Thoracic aorta (tissue), 2 donors: Measurements from ENCODE around the gene TMEM184B. TPM values are rescaled to one million over a fixed set of nuclear protein-coding genes. Genes with fewer than 3 reads are reported as not detected.
A peak's percentile ranks its signal among the peaks of the same experiment; 100 is the strongest.

Experiments used
- ATAC-seq: fragments of 150-250 bp; one replicate; pipeline ENCODE4 v1.8.0; 2017; ENCODE audit warnings: low read depth; ENCODE audit not compliant: insufficient number of reproducible peaks, low FRiP score
- DNase-seq: peaks from one replicate; pipeline ENCODE4 v3.0.0-alpha.2; 2020; ENCODE audit warnings: low spot score
- H3K27ac ChIP-seq, 2 donors: fragments of 200-600 bp; sonication (generic); 1 replicate in 1 of 2; 2 replicates in 1 of 2; pipeline ENCODE4 v1.5.1; 2016; ENCODE audit warnings: mild to moderate bottlenecking in 2 of 2, moderate library complexity in 2 of 2
- H3K27me3 ChIP-seq: fragments of 200-600 bp; sonication (generic); replicated peaks from 2 replicates; pipeline ENCODE4 v1.6.0; 2016; ENCODE audit warnings: mild to moderate bottlenecking; ENCODE audit not compliant: insufficient read depth
- H3K36me3 ChIP-seq: fragments of 200-600 bp; sonication (generic); one replicate; pipeline ENCODE4 v1.5.1; 2016
- H3K4me1 ChIP-seq, 2 donors: fragments of 200-600 bp; sonication (generic); 1 replicate in 1 of 2; 2 replicates in 1 of 2; pipeline versions ENCODE4 v1.5.1 to v1.6.0; 2016; ENCODE audit warnings: low read depth in 2 of 2, mild to moderate bottlenecking in 1 of 2; ENCODE audit not compliant: control insufficient read depth in 1 of 2
- H3K4me3 ChIP-seq: fragments of 200-600 bp; sonication (generic); 2 replicates; pipeline ENCODE4 v1.5.1; 2016; ENCODE audit warnings: mild to moderate bottlenecking
- H3K9me3 ChIP-seq: fragments of 200-600 bp; sonication (generic); 2 replicates; pipeline ENCODE4 v1.5.1; 2016
- total RNA-seq, 2 donors: library from RNA; depleted of rRNA; stranded (reverse); fragments of >200 nt; gene quantifications; one replicate each; pipeline versions ENCODE4 v1.1.0 to v1.2.3, GENCODE V29; 2016
- TF ChIP-seq, protein P1 (sequence below): fragments of 200-600 bp; sonication (generic); IDR thresholded peaks from one replicate; pipeline ENCODE4 v1.5.1; 2019; ENCODE audit warnings: antibody characterized with exemption

The TMEM184B gene
- total RNA-seq, 2 donors from 2014 or later = 134 to 254 TPM

DNA sequence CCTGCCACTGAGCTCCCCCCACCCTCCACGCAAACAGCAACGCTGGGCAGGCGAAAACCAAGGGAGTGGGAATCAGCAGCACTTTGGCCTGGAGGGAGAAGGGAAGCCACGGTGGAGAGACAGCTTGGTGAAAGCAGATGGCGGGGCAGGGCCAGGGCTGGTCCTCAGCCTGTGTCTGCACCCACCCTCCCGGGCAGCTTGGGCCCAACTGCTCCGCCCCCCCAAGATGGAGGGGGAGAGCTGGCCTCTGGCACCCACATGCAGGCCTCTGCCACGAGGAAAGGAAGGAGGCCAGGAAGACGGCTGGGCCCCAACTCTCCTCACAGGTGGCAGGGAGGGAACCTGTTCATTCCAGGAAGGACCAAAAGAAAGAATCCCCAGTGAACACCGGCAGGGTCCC lies 53.2 kb downstream of the TMEM184B start:
- ATAC-seq (no peak), DNase-seq (no peak)
- TF ChIP-seq, protein P1, sequence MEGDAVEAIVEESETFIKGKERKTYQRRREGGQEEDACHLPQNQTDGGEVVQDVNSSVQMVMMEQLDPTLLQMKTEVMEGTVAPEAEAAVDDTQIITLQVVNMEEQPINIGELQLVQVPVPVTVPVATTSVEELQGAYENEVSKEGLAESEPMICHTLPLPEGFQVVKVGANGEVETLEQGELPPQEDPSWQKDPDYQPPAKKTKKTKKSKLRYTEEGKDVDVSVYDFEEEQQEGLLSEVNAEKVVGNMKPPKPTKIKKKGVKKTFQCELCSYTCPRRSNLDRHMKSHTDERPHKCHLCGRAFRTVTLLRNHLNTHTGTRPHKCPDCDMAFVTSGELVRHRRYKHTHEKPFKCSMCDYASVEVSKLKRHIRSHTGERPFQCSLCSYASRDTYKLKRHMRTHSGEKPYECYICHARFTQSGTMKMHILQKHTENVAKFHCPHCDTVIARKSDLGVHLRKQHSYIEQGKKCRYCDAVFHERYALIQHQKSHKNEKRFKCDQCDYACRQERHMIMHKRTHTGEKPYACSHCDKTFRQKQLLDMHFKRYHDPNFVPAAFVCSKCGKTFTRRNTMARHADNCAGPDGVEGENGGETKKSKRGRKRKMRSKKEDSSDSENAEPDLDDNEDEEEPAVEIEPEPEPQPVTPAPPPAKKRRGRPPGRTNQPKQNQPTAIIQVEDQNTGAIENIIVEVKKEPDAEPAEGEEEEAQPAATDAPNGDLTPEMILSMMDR = no peak
- H3K36me3 ChIP-seq = peaks cover 9% of the 10 kb centered on the region
- no peaks in the 10 kb centered on the region for H3K9me3 ChIP-seq
- no peaks in the 10 kb centered on the region for H3K27me3 ChIP-seq
- H3K4me1 ChIP-seq = peaks cover 15 to 42% of the 10 kb centered on the region in 2 donors
- no peak overlapping the region for H3K4me3 ChIP-seq
- H3K27ac ChIP-seq = peak overlapping the region; percentile 93 to 95

DNA sequence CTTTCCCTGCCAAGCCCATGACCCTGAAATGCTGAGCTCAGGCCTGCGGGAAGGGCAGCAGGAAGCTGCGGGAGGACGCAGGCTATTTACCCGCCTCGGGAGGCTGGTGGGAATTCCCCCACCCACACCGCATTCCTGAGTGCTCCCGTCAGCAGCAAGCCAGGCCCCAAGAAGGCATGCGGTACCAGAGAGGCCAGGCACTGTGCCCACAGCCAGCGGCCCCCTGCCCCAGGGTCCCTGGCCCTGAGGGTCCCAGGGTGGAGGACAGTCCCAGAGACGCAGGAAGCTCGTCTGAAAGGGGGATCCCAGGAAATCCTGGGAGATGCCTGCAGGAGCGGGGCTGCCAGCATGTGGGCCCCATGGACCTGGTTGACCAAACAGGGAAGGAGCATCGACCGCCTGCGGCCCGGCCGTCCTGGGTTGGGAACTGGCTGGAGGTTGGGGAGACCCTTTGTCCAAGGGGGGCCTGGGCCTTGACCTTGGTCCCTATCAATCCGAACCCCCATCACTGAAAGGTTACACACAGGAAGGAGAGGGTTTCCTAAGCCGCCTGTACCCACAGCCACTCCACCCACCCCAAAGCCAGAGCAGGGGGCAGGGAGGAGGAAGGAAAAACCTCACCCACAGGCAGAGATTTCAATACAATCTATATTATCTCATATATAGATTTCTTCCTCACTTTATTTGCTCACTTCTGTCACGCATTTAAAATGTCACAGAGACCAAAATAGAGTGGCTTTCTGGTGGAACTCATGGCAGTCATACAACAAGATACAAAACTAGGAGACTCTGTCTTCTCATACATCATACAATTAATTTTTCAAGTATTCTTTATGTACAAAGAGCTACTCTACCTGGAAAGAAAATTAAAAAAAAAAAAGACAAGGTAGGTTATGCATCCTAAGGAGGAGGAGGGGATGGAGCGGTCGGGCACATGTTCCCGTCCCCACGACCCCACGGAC lies 53.9 kb downstream of the TMEM184B start:
- Histone ChIP-seq H3K4me3 (no peak overlapping the region), H3K9me3 (no peaks in the 10 kb centered on the region), H3K4me1 (peaks cover 19 to 47% of the 10 kb centered on the region in 2 donors), H3K27me3 (no peaks in the 10 kb centered on the region), H3K27ac (peak overlapping the region; percentile 93 to 95), H3K36me3 (peaks cover 6% of the 10 kb centered on the region)
- peak; percentile 58 for ATAC-seq
- TF ChIP-seq, protein P1 = no peak
- DNase-seq = peak; percentile 43

DNA sequence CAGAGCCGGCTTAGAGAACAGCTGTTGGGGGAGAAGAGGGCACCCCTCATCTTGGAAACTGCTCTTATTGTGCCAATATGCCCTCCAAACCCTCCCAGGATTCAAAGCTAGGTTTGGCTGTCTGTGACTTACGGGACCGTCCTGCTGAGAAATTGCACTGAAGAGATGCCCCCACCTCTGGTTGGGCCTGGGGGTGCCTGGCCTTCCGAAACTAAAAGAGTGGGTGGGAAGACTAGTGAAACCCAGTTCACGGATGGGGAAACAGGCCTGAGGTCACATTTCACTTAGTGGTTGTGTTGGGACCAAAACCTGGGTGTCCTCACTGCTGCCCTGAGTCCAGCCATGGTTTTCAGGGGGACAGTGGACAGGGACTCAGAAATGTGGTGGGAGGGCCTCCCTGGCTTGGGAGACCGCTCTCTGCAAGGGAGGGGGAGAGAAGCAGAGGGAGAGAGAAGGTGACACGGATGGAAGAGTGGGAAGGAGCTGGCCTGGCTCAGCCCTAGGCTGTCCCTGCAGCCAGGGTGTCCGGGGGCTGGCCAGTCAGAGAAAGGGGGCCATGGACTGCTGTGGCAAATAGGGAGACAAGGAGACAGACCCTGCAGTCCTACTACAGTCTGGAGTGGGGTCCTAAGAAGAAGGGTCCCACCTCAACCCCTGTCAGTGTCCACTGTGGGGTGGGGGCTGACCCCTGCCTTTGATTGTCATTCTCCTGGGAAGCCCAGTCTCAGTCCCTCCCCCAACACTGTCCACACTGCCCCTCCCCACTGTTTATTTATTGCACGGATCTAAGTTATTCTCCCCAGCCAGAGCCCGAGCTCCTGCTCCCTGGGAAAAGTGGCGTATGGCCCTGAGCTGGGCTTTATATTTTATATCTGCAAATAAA lies 57.4 kb downstream of the TMEM184B start:
- no peaks in the 10 kb centered on the region for H3K9me3 ChIP-seq
- ATAC-seq = no peak
- H3K4me1 ChIP-seq = peaks cover 22 to 43% of the 10 kb centered on the region in 2 donors
- H3K4me3 ChIP-seq = no peak overlapping the region
- peak overlapping the region; percentile 29 to 45 for H3K27ac ChIP-seq
- no peaks in the 10 kb centered on the region for H3K27me3 ChIP-seq
- peaks cover 4% of the 10 kb centered on the region for H3K36me3 ChIP-seq
- TF ChIP-seq, protein P1 = no peak
- no peak for DNase-seq

DNA sequence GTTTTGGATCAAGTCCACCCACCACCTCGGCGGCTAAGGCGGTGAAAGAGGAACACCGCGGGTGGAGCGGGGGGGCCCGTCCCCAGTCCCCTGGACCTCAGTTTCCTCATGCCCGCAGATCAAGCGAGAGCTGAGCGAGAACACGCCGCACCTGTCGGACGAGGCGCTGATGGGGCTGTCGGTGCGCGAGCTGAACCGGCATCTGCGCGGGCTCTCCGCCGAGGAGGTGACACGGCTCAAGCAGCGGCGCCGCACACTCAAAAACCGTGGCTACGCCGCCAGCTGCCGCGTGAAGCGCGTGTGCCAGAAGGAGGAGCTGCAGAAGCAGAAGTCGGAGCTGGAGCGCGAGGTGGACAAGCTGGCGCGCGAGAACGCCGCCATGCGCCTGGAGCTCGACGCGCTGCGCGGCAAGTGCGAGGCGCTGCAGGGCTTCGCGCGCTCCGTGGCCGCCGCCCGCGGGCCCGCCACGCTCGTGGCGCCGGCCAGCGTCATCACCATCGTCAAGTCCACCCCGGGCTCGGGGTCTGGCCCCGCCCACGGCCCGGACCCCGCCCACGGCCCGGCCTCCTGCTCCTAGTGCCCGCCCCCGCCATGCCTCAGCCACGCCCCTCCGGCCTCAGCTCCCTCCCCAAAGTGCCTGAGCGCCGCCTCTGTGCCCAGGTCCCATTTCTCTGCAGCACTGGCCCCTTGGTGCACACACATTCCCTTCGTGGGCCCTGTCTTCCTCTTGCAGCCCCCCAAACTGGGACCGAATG lies 58.3 kb downstream of the TMEM184B start:
- DNase-seq (no peak), ATAC-seq (no peak)
- Histone ChIP-seq H3K4me3 (peak overlapping the region; percentile 49), H3K27me3 (no peaks in the 10 kb centered on the region), H3K36me3 (peaks cover 4% of the 10 kb centered on the region), H3K4me1 (peaks cover 21 to 34% of the 10 kb centered on the region in 2 donors), H3K27ac (peak overlapping the region; percentile 29 to 45), H3K9me3 (no peaks in the 10 kb centered on the region)
- TF ChIP-seq, protein P1 = peak; percentile 23
